ENCODE data around the gene SLCO2B1. TPM values are rescaled to one million over a fixed set of nuclear protein-coding genes. Genes with fewer than 3 reads are reported as not detected.

SLCO2B1 gene
- total RNA-seq, 4 donors from 2014 or later: 72.9 to 165 (median 111) TPM

DNA sequence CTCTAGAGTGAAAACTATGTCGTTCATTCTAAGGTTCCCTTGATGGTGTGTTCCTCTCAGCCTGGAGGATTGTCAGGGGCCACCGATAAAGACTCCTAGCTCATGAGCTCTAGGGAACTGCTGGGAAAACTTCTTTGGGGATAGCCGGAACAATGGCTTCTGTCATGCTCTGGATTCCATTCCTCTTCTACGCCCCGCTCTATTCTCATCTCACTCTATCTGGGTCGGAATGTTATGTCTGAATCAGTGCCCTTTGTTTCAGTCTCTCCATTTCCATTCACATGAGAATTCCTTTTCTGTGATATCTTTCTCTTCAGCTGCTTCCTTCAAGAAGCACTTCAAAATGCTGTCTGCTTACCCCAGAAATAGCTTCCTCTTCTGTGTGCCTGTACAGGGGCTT is 16.9 kb upstream of the SLCO2B1 start:
- in situ Hi-C loops (cut with MboI; ENCODE audit: low pct_ligation_motif_present in 1 of 4, low pct_unique_long_range_greater_than_20kb in 1 of 4, low sequenced_read_pairs in 3 of 4): loop anchor here in 1 of 4 donors (10.0 kb wide), 1 partner anchor 109 kb away; no protein-coding TSS in a partner anchor
- Histone ChIP-seq H3K27me3 (no peaks in the 10 kb centered on the region), H3K9me3 (no peaks in the 10 kb centered on the region), H3K4me3 (no peak overlapping the region), H3K27ac (no peak overlapping the region), H3K36me3 (no peaks in the 10 kb centered on the region), H3K4me1 (no peaks in the 10 kb centered on the region)
- TF ChIP-seq EP300 (IDR thresholded peaks at IDR 0.05; ENCODE audit: low read depth) (no peak), POLR2AphosphoS5 (IDR thresholded peaks at IDR 0.05) (no peak), POLR2A (IDR thresholded peaks at IDR 0.05) (no peak)
- TF ChIP-seq, protein P1, sequence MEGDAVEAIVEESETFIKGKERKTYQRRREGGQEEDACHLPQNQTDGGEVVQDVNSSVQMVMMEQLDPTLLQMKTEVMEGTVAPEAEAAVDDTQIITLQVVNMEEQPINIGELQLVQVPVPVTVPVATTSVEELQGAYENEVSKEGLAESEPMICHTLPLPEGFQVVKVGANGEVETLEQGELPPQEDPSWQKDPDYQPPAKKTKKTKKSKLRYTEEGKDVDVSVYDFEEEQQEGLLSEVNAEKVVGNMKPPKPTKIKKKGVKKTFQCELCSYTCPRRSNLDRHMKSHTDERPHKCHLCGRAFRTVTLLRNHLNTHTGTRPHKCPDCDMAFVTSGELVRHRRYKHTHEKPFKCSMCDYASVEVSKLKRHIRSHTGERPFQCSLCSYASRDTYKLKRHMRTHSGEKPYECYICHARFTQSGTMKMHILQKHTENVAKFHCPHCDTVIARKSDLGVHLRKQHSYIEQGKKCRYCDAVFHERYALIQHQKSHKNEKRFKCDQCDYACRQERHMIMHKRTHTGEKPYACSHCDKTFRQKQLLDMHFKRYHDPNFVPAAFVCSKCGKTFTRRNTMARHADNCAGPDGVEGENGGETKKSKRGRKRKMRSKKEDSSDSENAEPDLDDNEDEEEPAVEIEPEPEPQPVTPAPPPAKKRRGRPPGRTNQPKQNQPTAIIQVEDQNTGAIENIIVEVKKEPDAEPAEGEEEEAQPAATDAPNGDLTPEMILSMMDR (IDR thresholded peaks at IDR 0.05): no peak
- WGBS, 2 donors (ENCODE audit: low coverage in 1 of 2): 68 to 71% methylated on average over 5 to 6 of the region's 6 CpGs
- DNase-seq: no peak
- intact Hi-C loops (cut with DNase I; ENCODE audit: low total_unique reads): no loop called here

DNA sequence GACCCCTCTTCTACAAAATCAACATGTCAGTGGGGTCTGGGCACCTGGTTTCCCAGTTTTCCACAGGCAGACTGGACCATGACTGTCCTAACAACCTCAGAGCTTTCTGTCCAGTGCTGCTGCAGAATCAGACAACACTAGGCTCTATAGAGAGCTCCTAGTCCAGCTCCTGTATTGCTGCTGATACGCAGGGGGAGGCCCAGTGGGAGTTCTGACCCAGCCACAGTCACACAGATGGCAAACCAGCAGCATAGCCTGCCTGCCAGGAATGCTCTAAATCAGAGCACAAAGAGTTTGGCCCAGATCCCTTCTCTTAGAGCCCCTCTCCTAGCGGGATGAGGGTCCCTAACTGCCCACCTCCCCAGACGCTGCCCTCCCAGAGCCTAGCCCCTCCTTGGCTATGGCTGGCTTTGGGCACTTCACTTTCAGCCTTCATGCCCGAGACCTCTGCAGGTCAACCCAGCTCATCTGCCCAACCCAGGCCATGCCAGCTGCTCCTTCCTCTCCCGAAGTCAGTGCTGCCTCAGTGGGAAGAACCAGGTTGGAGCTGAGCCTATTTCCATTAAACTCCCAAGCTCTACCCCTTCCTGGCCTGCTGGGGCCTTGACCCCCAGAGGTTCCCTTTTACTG is 15.8 kb upstream of the SLCO2B1 start:
- no peak overlapping the region for H3K27ac ChIP-seq
- 67% methylated on average over 5 of the region's 5 CpGs; no CpG with 5 or more reads in 1 of the 2 donors for WGBS, 2 donors (ENCODE audit: low coverage in 1 of 2)

DNA sequence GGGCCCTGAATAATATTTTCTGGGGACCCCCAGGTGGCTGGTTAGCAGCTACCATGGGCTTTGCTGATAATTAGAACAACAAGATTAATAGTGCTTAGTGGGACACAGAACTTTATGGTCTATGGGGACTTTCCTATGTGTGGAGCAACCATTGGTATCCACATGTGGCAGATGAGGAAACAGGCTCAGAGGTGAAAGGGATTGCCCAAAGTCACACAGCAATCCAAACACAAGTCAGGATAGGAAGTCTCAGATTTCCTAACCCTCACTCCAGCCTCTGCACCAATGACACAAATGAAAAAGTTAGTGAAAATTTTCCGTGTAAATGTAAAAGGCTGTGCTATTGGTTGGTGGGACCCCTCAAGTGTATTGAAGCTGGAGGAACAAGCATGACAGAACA is 15.3 kb upstream of the SLCO2B1 start:
- TF ChIP-seq POLR2A (IDR thresholded peaks at IDR 0.05) (no peak), EP300 (IDR thresholded peaks at IDR 0.05; ENCODE audit: low read depth) (no peak), POLR2AphosphoS5 (IDR thresholded peaks at IDR 0.05) (no peak)
- TF ChIP-seq, protein P1 (IDR thresholded peaks at IDR 0.05): no peak
- in situ Hi-C loops (cut with MboI; ENCODE audit: low pct_ligation_motif_present in 1 of 4, low pct_unique_long_range_greater_than_20kb in 1 of 4, low sequenced_read_pairs in 3 of 4): loop anchor here in 2 of 4 donors (5.0 to 10.0 kb wide), 3 partner anchors 77 to 112 kb away; no protein-coding TSS in a partner anchor
- Histone ChIP-seq H3K4me3 (no peak overlapping the region), H3K27me3 (no peaks in the 10 kb centered on the region), H3K9me3 (no peaks in the 10 kb centered on the region), H3K4me1 (no peaks in the 10 kb centered on the region), H3K36me3 (no peaks in the 10 kb centered on the region), H3K27ac (no peak overlapping the region)
- 56 to 85% methylated on average over 1 of the region's 1 CpG for WGBS, 2 donors (ENCODE audit: low coverage in 1 of 2)
- intact Hi-C loops (cut with DNase I; ENCODE audit: low total_unique reads): no loop called here
- no peak for DNase-seq

More for the DNA sequence above, 15.8 kb upstream of the SLCO2B1 start:
- in situ Hi-C loops (cut with MboI; ENCODE audit: low pct_ligation_motif_present in 1 of 4, low pct_unique_long_range_greater_than_20kb in 1 of 4, low sequenced_read_pairs in 3 of 4) (loop anchor here in 2 of 4 donors (5.0 to 10.0 kb wide), 3 partner anchors 77 to 112 kb away; no protein-coding TSS in a partner anchor), intact Hi-C loops (cut with DNase I; ENCODE audit: low total_unique reads) (no loop called here)
- Histone ChIP-seq H3K9me3 (no peaks in the 10 kb centered on the region), H3K4me1 (no peaks in the 10 kb centered on the region), H3K4me3 (no peak overlapping the region), H3K36me3 (no peaks in the 10 kb centered on the region), H3K27me3 (no peaks in the 10 kb centered on the region)
- DNase-seq: no peak
- TF ChIP-seq, protein P1 (IDR thresholded peaks at IDR 0.05): no peak
- TF ChIP-seq POLR2A (IDR thresholded peaks at IDR 0.05): no peak
- no peak for TF ChIP-seq EP300 (IDR thresholded peaks at IDR 0.05; ENCODE audit: low read depth)
- TF ChIP-seq POLR2AphosphoS5 (IDR thresholded peaks at IDR 0.05): no peak

DNA sequence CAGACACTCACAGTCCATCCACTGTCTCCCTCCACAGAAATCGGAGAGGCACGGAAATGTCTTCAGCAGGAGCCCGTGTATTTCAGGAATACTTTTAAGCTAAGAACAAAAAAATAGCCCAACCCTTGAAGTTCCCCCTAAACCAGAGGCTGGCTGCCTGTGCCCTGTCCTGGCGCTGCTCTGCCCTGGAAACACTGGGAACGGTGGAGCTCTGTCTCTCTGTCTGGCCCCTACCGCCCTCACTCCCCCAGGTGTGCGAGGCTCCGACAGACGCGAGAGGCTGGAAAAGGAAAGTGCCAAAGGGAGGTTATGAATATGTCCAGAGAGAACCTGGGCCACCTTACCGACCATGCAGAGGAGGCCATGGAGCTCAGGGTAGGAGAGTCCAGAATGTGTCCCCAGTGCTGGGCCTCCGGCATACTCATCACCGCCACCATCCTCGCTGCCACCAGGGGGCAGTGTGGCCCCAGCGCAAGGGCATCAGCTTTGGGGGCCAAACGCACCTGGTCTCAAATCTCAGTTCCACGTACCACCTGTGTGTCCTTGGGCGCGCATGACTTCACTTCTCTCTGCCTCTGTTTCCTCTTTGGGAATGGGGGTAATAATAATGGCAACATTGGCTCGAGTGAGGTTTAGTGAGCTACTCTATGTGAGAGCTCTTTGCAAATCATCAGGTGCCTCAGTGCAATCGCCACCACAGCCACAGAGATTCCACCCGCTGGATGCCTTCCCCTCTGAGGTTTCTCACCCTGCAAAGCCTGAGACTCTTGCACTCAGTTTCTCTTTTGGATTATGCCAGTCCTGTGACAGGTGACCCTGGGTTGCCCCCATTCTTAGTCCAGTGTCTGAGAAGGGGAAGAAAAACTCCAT is 10.4 kb upstream of the SLCO2B1 start:
- Histone ChIP-seq H3K27me3 (no peaks in the 10 kb centered on the region), H3K4me1 (peaks cover 0 to 23% (median 7%) of the 10 kb centered on the region in 4 donors), H3K27ac (no peak overlapping the region), H3K9me3 (no peaks in the 10 kb centered on the region), H3K4me3 (no peak overlapping the region), H3K36me3 (no peaks in the 10 kb centered on the region)
- peak; percentile 72 for DNase-seq
- intact Hi-C loops (cut with DNase I; ENCODE audit: low total_unique reads): loop anchor here (5.0 kb wide), 1 partner anchor 107 kb away; no protein-coding TSS in a partner anchor
- in situ Hi-C loops (cut with MboI; ENCODE audit: low pct_ligation_motif_present in 1 of 4, low pct_unique_long_range_greater_than_20kb in 1 of 4, low sequenced_read_pairs in 3 of 4): loop anchor here in 3 of 4 donors (5.0 to 10.0 kb wide), 4 partner anchors 62 to 104 kb away; partner anchors contain the start of gene TPBGL (in 2 of the 3)
- WGBS, 2 donors (ENCODE audit: low coverage in 1 of 2): 34 to 60% methylated on average over 1 to 22 of the region's 22 CpGs
- TF ChIP-seq POLR2A (IDR thresholded peaks at IDR 0.05): no peak
- TF ChIP-seq, protein P1 (IDR thresholded peaks at IDR 0.05): peak; percentile 88 to 97 (median 95)
- no peak for TF ChIP-seq POLR2AphosphoS5 (IDR thresholded peaks at IDR 0.05)
- TF ChIP-seq EP300 (IDR thresholded peaks at IDR 0.05; ENCODE audit: low read depth): no peak

Data from transverse colon (tissue), 4 donors.